Stimulated activated CD8-positive, alpha-beta memory T cell treated with anti-CD3 and anti-CD28 coated beads, Interleukin-15, amount 100 ng/mL, for 4 hours (primary cell): ENCODE results near the gene PTPRM.

Experiments used
- DNase-seq, 2 donors: peaks; one replicate each; pipeline ENCODE4 v3.0.0-alpha.2; 2020; ENCODE audit warnings: low read depth in 2 of 2

The PTPRM gene

DNA sequence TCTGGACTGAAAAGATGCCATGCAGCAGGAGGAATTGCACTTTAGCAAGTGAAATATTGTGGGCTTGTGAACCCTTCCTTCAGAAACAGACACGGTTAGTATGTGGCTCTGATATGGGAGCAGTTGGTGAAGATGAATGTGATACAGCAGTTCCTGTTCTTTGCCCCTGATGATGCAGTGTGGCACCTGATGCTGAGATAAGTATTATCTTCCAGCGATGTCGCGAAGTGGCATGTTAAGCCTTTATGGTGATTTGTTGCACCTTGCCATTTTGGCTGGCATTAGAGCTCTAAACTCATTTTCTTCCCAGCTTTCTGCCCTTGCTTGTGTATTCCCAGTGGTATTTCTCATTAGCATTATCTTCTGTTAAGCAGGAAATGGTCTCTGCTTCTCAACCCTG, 600.6 kb downstream of the PTPRM start:
- no peak for DNase-seq

DNA sequence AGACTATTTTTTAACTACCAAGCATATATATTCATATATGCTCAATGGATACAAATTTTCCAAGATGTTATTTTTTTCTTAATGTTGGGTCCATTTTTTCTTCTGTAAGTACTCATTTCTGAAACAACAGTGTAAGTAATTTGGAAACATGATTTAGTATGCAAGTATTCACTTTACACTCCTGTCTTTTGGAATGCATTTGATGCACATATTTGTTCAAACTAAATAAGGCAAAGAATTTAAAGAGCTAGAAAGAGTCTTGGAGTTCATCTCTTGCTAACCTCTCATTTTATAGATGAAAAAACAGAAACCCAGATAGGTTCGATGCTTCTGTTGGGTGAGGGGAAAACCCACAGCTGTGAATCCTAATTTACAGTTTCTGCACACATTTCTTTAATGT, 602.6 kb downstream of the PTPRM start:
- DNase-seq = no peak

DNA sequence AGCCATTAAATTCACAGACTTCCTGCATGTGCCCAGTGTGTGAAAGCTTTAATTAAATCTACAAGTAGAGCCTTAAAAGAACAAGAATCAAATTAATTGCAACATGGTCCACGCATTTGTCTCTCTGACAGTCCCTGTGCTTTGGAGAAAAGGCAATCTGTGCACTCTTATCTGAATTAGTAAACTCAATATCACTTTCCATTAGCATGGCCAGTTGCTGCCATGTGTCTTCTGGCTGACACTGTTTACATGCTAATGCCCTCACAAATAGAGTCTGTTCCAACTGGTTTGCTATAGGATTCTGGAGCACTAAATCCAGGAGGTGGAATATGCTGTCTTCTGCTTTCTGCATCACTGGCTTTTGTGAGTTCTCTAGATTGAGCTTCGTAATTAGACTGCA, 607.7 kb downstream of the PTPRM start:
- no peak for DNase-seq

DNA sequence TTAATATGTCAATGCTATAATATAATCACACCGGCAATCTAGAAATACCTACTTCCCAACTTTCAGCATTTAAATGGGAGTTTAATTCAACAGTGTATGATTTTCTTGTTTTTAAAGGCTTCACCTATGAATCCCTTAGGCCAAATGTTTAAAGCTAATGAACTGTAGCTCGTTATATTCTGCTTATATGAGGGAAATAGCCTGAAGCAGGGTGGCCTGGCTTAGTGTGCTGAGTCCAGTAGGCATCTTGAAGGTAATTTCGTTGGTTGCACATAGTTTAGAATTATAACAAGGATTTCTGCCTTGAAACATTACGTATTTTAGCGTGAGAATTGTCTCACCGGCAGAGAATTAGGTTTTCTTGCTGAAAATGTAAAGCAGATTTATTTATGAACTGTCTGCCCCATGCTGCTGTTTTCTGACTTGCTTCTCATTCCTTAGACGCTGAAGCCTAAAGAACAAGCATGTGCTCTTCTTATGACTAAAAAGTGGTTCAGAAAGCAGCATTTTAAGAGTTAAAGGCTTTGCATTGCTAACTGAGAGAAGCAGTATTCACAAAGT, 608.5 kb downstream of the PTPRM start:
- no peak for DNase-seq

DNA sequence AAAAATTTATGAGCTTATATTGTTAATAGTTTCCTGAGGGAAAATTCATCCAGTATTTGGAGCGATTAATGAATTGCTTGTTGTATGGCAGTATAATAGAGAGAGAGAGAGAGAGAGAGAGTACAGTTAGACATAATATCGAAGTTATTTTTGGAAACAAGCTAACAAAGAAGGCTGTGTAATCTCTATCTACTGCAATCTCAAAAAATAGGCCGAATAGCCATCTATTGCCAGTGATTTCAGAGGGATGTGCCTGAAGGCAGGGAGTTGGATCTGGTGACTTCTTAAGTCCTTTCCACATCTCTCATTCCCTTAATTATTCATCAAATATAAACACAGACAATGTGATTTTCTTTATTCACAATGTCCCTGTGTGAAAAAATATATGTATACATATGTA, 609.0 kb downstream of the PTPRM start:
- DNase-seq = no peak

DNA sequence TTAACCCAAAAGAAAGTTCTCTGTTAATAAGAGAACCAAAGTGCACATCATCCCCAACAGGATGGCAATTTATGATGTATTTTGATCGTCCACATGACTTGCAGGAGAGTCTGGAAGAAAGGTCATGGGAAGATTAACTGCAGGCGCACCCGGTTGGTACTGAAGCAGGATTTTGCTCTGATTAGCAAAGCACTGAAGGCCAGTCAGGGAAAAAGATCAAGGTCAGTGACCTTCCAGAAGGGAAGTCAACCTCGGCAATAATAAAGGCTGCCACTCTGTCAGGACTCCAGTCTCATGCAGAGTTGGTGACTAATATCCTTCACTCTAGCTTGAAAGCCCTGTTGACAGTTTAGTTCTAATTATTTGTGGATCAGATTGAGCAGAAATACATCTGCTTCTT, 609.4 kb downstream of the PTPRM start:
- no peak for DNase-seq

DNA sequence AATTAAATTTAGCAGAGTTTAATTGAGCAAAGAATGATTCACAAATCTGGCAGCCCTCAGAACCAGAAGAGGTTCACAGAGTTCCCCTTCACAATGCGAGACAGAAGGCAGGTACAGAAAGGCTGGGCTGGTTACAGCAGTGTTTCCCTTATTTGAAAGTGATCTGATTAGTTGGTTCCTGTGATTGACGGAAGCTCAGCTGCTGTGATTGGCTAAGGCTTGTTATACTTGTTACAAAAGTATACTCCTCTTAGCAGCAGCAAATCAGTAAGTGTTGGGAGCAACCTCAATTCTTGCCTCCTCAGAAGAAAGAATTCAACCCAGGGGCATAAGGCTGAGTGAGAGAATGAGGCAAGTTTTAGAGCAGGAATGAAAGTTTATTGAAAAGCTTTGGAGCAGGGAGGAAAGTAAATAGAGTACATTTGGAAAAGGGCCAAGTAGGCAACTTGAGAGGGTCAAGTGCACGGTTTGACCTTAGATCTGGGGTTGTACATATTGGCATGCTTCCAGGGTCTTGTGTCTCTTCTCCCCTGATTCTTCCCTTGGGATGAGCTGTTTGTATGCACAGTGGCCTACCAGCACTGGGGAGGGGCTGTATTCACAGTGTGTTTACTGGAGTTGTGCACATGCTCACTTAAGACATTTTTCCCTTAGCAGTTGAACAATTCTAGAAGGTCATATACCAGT, 610.4 kb downstream of the PTPRM start:
- DNase-seq = no peak

DNA sequence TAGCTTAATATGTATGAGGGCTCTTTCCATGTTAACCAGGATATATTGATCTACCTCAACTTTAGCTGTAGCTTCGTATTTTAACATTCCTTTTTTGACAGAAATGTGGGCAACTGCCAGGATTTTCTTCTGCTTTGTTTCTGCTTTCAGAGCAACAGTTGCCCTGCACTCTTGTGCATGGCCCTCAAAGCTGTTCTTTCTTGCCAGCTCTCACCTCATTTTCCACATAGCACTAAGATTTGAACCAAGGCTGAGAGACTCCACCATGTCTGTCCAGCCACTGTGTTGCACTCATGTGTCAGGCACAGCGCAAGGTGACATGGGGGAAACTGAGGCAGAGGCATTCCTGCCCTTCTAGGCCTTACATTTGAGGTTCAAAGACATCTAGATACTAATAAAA, 619.3 kb downstream of the PTPRM start:
- DNase-seq = no peak

DNA sequence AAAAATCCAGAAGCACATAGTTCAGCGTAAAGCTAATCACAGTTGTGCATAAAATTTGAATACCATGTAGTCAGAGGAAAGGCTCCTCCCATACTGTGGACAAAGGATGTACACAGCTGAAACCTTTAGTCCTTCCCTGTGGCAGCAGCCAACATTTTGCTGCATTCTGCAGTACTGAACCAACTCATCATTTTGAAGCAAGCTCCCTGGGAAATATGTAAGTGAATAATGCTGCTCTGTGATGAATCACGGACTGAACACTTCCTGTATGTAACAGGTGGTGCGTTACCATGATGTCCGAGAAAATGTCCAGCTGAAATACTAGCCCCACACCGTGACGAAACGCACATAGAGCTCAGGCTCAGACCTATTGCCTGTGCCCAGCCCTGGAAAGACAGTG, 621.1 kb downstream of the PTPRM start:
- DNase-seq = no peak

DNA sequence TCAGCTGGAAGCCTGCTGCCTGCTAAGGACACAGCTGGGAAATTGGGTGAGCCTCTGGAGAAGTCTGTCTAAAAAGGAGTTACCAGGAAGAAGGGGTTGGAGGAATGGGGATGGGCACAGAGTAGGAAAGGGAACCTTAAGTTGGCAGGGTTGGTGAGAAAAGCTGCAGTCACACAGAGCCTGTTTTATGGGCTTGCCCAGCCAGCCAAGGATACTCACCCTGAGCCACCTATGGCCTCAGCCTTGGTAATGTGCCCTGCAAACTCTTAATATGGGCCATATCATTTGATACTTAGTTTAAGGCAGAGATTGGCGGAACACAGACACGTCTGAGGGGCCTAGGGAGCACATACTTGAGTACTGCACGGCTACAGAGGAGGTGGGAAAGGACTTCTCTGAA, 623.9 kb downstream of the PTPRM start:
- DNase-seq = no peak

DNA sequence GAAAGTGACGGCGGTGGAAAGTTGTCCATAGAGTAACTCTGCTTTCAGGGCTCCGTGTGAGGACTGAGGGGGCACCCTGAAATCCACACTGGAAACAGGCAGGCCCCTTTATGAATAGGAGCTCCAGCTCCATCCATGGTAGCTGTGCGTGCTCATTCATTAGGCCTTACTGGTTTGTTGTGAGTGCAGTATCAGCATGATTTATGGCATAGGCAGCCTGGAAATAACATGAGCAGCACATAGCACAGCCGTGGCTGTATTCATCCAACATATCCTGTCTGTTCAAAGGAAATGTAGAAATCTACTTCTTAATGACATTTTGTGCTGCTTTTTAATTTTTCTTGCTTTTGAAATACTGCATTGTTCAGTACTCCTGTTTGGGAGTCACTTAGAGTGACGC, 627.3 kb downstream of the PTPRM start:
- no peak for DNase-seq

DNA sequence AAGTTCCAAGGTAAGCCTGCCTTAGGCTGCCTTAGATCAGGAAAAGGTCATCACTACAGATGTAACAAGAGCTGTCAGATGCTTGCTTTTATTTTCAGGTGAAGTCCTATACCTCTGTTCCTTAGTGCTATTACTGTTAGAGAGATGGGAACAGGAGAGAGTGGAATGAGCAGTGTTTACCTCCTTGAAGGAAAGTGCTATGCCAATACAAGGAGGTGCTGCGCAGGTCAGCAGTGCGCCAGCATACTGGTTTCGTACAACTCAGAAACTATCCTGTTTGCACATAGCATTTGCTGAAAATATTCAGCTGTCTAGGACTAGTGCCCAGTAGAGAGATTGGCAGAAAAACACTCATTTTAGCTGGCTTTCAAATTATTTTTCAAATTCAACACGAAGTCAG, 629.1 kb downstream of the PTPRM start:
- DNase-seq = no peak

DNA sequence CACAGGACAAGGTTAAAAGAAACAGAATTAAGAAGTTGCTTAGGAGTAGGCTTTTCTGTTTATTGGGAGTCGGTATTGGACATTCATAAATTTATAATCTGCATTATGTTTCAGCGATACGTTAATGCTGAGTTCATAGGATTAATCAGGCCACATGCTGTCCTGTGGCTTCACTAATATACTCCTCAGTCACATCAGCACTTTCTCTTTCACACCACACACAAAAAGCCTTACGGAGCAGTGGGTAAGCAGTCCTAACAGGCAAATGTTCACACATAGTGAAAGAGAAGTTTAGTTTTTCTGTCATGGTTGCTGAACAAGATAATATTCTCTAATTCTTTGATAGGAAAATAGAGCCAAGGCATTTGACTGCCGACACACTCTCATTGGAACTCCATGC, 630.4 kb downstream of the PTPRM start:
- no peak for DNase-seq

DNA sequence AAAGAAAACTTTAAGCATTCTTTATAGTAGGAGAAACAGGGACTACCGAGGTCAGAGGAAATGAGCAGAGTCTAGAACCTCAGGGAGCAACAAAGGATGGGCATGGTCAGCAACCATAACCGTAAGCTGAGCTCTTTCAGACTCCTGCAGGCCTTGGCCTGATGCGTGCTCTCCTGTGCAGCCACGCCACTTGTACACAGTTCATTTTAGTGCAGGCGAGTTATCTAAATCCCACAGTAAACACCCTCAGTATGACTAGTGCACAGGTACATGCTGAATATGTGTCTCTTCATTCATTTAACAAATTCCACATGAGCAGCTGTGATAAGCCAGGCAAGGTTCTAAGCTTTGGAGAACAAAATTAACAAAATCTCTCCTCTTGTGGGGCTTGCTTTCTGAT, 640.9 kb downstream of the PTPRM start:
- DNase-seq = no peak

DNA sequence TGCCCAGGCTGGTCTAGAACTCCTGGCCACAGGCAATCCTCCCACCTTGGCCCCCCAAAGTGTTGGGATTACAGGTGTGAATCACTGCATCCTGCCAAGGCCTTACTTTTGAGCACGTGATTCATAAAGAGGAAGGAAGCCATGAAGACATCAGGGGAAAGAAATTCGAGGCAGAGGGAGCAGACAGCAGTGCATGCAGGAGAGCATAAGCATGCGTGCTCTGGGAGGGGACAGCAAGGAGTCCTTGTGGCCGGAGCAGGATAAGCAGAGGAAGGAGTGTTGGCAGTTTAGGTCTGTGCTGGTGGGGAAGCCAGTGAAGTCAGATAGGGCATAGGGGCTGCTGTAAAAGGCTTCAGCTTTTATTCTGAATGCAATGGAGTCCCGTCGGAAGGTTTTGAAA, 641.6 kb downstream of the PTPRM start:
- DNase-seq = no peak

DNA sequence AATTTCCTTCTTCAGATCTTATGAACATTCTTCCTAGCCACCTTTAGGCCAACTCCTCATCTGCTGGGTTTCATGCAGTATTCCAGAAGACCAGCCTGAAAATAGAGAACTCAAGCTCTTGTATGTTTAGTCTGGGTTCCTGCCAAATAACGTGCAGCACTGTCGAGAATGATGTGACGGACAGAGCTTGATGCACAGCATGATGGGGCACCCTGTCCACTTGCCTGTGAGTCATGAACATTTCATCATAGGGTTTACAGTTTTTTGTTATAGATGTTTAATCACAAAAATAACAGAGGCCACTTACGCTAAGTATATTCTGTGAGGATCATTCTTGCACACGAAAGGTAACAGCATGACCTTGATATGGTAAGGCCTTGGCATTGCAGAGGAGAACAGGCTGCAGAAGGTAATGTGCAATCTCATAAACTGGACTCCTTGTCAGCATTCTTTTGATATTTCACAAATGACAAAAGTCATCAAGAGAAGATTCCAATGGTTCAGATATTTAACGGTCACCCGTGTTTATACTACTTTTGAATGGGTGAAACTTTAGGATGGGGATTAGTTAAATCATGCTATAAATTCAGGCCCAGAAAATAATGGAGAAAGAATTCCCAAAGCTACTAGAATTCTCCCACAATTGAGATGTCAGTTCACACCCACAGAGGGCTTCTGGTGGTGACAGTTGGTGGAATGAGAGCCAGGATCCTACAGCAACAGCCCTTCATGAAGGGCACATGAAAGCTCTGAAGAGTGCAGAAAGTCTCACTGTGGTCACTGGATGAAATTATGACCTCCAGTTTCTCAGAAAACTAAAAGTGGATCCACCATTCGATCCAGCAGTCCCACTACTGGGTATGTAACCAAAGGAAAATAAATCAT, 646.0 kb downstream of the PTPRM start:
- no peak for DNase-seq

DNA sequence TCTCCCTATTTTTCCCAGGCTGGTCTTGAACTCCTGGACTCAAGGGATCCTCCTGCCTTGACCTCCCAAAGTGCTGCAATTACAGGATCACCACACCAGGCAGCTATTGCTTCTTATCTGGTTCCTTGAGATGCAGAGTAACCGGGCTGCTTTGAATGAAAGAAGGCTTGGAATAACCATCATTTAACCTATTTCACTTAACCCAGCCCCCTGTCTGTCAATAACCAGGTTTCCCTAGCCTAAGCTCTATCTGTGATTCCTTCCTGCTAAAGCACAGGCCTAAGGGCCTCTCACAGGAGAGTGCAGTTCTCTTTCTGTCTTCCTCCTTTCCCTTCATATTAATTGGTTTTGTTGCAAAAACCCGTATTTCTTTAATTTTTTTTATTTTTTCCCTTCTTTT, 648.6 kb downstream of the PTPRM start:
- no peak for DNase-seq

DNA sequence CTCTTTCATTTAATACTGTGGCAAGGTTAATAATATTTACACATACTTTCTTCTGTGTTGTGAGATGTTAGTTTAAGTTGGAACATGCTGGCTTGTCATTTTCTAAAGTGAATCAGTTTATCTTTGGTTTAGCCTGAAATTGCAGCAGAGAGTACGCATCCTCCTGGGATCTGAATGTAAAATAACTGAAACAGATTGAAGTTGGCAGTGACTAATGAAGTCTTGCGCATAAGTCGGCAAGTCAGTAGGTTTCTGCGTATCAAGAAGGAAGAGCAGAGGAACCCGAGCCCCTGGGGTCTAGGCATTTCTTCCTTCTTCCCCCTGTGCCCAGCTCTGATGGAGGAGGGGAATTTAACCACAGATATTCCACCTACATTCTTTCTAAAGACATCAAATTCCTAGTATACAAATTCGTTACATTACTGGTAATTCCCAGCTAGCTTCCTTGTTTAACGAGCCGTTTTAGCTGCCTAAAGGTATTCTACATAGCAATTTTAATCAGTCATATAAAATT, 650.0 kb downstream of the PTPRM start:
- no peak for DNase-seq

DNA sequence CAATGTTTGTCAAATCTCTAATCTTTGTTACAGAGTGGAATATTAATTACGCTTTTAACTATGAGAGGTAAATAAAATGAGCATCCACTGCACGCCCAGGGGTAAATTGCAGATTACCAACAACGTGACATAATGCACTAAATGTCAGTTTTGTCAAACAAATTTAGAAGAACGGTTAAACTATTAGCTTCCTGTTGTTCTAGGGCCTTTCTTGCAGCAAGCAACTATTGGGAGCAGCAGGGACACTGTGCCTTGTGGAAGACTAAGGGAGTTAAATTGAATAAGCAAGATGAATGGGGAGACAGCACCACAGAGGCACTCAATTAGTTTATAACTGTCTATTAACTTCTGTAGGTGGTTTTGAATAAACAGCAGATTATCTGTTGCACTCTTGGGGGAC, 651.1 kb downstream of the PTPRM start:
- no peak for DNase-seq

DNA sequence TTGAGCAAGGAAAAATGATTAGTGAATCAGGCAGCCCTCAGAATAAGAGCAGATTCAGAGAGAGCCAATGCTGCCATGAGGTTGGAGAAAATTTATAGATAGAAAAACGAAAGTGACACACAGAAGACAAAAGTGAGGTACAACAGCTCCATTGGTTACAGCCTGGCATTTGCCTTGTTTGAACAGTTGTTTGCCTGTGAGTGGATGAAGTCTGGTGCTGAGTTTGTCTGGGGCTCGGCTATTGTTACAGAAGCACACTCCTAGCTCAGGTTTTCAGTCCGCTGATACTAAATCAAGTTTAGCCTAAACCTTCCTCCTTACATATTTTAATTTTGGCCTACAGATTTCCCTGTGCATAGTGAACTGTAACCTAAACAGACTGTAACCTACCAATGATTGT, 654.3 kb downstream of the PTPRM start:
- no peak for DNase-seq

DNA sequence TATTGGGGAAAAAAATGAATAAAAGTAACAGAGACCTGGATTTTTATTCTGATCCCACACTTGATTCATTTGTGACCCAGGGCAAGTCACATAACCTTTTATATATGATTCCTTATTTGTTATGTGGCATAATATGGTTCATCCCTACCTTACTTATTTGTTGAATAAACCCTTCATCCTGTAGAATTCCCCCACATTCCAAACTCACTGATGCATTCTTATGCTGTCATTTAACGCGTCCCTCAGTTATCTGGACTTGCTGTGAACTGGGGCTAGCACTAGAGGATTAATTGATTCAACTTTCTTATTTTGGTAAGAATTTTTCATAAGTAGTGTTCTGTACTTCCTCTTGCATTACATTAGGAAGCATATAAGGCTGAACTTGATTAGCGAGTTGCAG, 657.5 kb downstream of the PTPRM start:
- no peak for DNase-seq

DNA sequence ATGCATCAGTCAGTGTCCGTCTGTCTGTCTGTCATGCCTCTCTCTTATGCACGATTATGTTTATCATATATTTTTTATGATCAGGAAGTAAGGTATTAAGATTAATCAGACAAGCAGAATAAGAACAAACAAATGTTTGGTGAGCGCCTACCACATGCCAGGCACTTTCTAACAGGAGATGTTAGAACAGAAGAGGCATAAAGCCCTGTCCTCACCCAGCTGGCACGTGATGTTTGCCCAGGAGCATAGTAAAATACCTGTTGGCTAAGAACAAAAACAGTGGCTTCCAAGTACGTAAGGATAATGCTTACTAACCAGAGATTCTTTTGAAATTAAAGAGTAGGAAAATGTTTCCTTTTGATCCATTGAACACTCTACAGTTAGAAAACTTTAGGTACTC, 661.9 kb downstream of the PTPRM start:
- DNase-seq = no peak

DNA sequence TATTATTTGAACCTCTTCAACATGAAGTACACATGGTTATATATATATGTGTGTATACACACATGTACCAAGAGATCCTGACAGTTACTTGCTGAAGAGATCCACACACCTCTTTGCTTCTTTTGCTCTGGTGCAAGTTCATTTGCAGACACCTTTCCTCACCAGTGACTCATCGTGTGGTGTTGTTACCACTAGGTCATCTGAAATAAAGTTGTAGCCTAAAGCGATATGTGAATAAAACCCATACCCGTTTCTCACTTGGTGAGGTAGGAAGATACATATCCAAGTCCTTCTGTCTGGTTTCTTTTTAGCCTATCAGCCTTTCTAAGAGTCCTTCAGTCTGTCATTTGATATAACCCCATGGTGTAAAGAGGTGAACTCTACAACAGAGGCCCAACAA, 662.7 kb downstream of the PTPRM start:
- no peak for DNase-seq
